ENCODE results near the gene TRHDE. TPM values are rescaled to one million over a fixed set of nuclear protein-coding genes. Genes with fewer than 3 reads are reported as not detected.

TRHDE gene
- total RNA-seq, 1 experiment from 2014 or later: not detected

DNA sequence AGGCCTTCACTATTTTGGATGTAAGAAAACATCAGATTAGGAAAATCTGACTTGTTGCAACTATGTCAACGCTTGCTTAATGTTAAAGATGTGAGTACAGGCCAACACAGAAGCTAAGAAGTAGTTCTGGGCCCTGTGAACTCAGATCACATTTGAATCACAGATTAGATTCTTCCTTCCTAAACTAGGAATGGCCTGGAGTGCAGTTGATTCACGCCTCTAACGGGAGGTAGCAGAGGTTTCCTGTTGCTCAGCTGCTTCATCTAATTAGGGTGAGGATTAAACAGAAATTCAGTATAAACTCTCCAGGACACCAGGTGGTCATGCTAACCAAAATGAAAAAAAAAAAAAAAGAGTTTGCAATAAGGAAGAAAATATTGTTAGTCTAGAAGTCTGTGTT is 314.3 kb downstream of the TRHDE start:
- Mint-ChIP-seq H3K9me3 (ENCODE audit: unreplicated experiment) (no peaks in the 10 kb centered on the region), H3K27ac (ENCODE audit: unreplicated experiment) (no peak overlapping the region), H3K4me3 (ENCODE audit: unreplicated experiment) (no peak overlapping the region), H3K27me3 (ENCODE audit: insufficient read depth, unreplicated experiment) (no peaks in the 10 kb centered on the region), H3K36me3 (ENCODE audit: insufficient read depth, unreplicated experiment) (no peaks in the 10 kb centered on the region), H3K4me1 (ENCODE audit: low read depth, unreplicated experiment) (no peaks in the 10 kb centered on the region)
- Histone ChIP-seq H3K36me3 (ENCODE audit: control insufficient read depth, insufficient read depth, low read length) (no peaks in the 10 kb centered on the region), H3K4me1 (no peaks in the 10 kb centered on the region), H3K9me3 (no peaks in the 10 kb centered on the region), H3K4me3 (ENCODE audit: low read depth, low read length) (no peak overlapping the region), H3K27me3 (replicated peaks; ENCODE audit: control insufficient read depth, insufficient read depth, low read length) (no peaks in the 10 kb centered on the region)
- ChIA-PET CTCF (no interaction called here), POLR2A (no interaction called here)
- no TSS peak for BruUV-seq (replicated peaks)
- DNase-seq: no peak
- TF ChIP-seq, protein P1, sequence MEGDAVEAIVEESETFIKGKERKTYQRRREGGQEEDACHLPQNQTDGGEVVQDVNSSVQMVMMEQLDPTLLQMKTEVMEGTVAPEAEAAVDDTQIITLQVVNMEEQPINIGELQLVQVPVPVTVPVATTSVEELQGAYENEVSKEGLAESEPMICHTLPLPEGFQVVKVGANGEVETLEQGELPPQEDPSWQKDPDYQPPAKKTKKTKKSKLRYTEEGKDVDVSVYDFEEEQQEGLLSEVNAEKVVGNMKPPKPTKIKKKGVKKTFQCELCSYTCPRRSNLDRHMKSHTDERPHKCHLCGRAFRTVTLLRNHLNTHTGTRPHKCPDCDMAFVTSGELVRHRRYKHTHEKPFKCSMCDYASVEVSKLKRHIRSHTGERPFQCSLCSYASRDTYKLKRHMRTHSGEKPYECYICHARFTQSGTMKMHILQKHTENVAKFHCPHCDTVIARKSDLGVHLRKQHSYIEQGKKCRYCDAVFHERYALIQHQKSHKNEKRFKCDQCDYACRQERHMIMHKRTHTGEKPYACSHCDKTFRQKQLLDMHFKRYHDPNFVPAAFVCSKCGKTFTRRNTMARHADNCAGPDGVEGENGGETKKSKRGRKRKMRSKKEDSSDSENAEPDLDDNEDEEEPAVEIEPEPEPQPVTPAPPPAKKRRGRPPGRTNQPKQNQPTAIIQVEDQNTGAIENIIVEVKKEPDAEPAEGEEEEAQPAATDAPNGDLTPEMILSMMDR (IDR thresholded peaks at IDR 0.05; ENCODE audit: insufficient read depth in 1 of 2, low read depth in 1 of 2, low read length in 1 of 2, severe bottlenecking in 1 of 2, unreplicated experiment in 1 of 2): no peak
- intact Hi-C loops (cut with micrococcal nuclease; ENCODE audit: unreplicated experiment): no loop called here

GRCh38 chr12:72602581-72602980 is 330.4 kb downstream of the TRHDE start:
- peaks cover 3% of the 10 kb centered on the region for H3K27me3 Mint-ChIP-seq (ENCODE audit: insufficient read depth, unreplicated experiment)
- H3K27ac Mint-ChIP-seq (ENCODE audit: unreplicated experiment): no peak overlapping the region
- Histone ChIP-seq H3K4me1 (no peaks in the 10 kb centered on the region), H3K36me3 (ENCODE audit: control insufficient read depth, insufficient read depth, low read length) (no peaks in the 10 kb centered on the region), H3K9me3 (peaks cover 2% of the 10 kb centered on the region; the same call in 1 of the 2 replicates), H3K27me3 (replicated peaks; ENCODE audit: control insufficient read depth, insufficient read depth, low read length) (no peaks in the 10 kb centered on the region), H3K4me3 (ENCODE audit: low read depth, low read length) (no peak overlapping the region)
- no TSS peak for BruUV-seq (replicated peaks)
- no peak overlapping the region for H3K4me3 Mint-ChIP-seq (ENCODE audit: unreplicated experiment)
- intact Hi-C loops (cut with micrococcal nuclease; ENCODE audit: unreplicated experiment): no loop called here
- no peaks in the 10 kb centered on the region for H3K9me3 Mint-ChIP-seq (ENCODE audit: unreplicated experiment)
- DNase-seq: no peak
- TF ChIP-seq, protein P1 (IDR thresholded peaks at IDR 0.05; ENCODE audit: insufficient read depth in 1 of 2, low read depth in 1 of 2, low read length in 1 of 2, severe bottlenecking in 1 of 2, unreplicated experiment in 1 of 2): no peak
- H3K4me1 Mint-ChIP-seq (ENCODE audit: low read depth, unreplicated experiment): no peaks in the 10 kb centered on the region
- CTCF ChIA-PET: no interaction called here
- H3K36me3 Mint-ChIP-seq (ENCODE audit: insufficient read depth, unreplicated experiment): no peaks in the 10 kb centered on the region
- POLR2A ChIA-PET: no interaction called here

DNA sequence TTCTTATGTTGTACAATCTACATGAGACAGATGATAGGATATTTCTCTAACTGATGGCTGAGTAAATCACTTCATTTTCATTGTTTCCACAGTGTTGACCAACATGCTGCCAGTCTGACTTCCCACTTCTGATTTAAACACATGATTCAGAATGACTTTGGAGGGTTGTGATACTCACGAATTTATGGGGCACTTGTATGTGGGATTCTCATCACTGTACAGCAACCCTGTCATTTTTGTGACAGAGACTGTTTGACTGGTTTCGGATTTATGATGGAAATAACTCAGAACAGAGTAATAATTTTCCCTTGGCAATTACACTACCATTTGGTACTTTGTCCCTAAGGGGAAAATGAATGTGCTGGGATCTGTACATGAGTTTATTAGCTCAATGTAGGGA is 333.8 kb downstream of the TRHDE start:
- H3K4me1 Mint-ChIP-seq (ENCODE audit: low read depth, unreplicated experiment): no peaks in the 10 kb centered on the region
- no TSS peak for BruUV-seq (replicated peaks)
- H3K27ac Mint-ChIP-seq (ENCODE audit: unreplicated experiment): no peak overlapping the region
- intact Hi-C loops (cut with micrococcal nuclease; ENCODE audit: unreplicated experiment): no loop called here
- Histone ChIP-seq H3K27me3 (replicated peaks; ENCODE audit: control insufficient read depth, insufficient read depth, low read length) (no peaks in the 10 kb centered on the region), H3K9me3 (no peaks in the 10 kb centered on the region), H3K36me3 (ENCODE audit: control insufficient read depth, insufficient read depth, low read length) (no peaks in the 10 kb centered on the region), H3K4me1 (no peaks in the 10 kb centered on the region), H3K4me3 (ENCODE audit: low read depth, low read length) (no peak overlapping the region)
- TF ChIP-seq, protein P1 (IDR thresholded peaks at IDR 0.05; ENCODE audit: insufficient read depth in 1 of 2, low read depth in 1 of 2, low read length in 1 of 2, severe bottlenecking in 1 of 2, unreplicated experiment in 1 of 2): no peak
- H3K9me3 Mint-ChIP-seq (ENCODE audit: unreplicated experiment): no peaks in the 10 kb centered on the region
- no peak overlapping the region for H3K4me3 Mint-ChIP-seq (ENCODE audit: unreplicated experiment)
- ChIA-PET POLR2A (no interaction called here), CTCF (no interaction called here)
- H3K36me3 Mint-ChIP-seq (ENCODE audit: insufficient read depth, unreplicated experiment): no peaks in the 10 kb centered on the region
- no peak for DNase-seq
- H3K27me3 Mint-ChIP-seq (ENCODE audit: insufficient read depth, unreplicated experiment): peaks cover 3% of the 10 kb centered on the region

All from Caco-2 (cell line).